Activated T-cell treated with anti-CD3 and anti-CD28 coated beads, Interleukin-2, amount 50 U/mL, for 1 hour (primary cell): ENCODE measurements around the gene VCL.
"Not testable (repeated sequence)": the region's sequence is repeated elsewhere in the genome, so short reads cannot be mapped to it uniquely, and the experiment has no call there.

Experiments
- DNase-seq: peaks from one replicate; pipeline ENCODE4 v3.0.0-alpha.2; 2020

VCL gene

GRCh38 chr10:74113546-74113945 is 115.6 kb downstream of the VCL start:
- no peak for DNase-seq

DNA sequence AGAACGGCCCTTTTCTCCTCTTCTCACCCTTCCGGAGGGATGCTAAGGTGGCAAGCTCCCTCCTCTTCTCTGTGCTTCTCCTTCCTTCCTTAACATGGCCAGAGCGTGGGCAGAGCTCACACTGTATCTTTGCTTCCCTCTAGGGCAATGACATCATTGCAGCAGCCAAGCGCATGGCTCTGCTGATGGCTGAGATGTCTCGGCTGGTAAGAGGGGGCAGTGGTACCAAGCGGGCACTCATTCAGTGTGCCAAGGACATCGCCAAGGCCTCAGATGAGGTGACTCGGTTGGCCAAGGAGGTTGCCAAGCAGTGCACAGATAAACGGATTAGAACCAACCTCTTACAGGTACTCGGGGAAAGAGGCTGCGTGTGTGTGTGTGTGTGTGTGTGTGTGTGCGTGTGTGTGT is 116.1 kb downstream of the VCL start:
- no peak for DNase-seq

DNA sequence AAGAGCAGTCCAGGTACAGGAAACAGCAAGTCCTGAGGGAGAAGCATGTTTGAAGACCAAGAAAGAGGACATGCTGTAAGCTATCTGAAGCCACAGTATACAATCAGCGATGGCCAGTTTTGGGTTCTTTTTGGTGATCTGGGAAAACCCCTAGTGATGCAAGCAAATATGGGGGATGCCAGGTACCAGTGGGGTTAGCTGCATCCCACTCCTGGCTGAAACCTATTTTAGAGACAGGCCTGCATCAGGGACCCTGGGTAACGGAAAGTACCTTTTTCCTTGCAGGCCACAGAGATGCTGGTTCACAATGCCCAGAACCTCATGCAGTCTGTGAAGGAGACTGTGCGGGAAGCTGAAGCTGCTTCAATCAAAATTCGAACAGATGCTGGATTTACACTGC is 119.8 kb downstream of the VCL start:
- DNase-seq: no peak

- no peak for DNase-seq
These were observed 120.9 kb downstream of the VCL start for GRCh38 chr10:74118804-74119203.

DNA sequence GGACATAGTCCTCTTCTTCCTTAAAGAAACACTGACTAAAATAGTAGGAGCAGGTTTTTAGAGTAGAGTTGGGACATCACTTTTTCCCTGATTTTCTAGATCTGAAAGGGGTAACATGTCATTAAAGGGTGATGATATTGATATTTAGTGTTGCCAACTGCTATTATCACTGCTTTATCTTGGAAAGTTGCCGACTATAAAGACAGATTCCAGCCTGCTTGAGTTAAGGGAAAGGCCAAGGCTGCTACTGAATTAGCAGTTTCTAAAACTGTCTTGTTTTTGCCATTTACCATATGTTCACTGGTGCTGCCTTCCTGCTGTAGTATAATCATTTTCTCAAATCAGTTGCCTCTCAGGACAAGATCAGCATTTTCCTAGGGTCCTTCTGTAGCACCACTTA is 123.0 kb downstream of the VCL start:
- no peak for DNase-seq

- DNase-seq: no peak
These were observed 123.5 kb downstream of the VCL start for GRCh38 chr10:74121368-74121767.

GRCh38 chr10:74122060-74122459 is 124.1 kb downstream of the VCL start:
- DNase-seq: no peak

DNA sequence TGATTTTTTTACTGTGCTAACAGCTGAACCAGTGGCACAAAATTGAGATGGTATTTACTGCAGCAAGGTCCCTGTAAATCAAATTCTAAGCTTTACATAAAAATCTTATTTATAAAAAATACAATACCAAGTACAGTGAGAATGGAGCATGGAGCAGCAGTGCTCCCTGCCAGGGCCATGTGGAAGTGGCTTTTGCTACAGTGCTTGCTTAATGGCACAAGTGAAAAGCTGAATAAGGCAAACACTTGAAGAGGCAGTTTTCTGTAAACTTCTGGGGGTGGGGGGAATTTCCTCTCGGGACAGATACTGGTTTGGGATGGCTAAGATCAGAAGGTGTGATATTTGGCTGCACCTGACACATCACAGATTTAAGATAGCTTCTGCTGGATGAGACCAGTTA is 125.2 kb downstream of the VCL start:
- no peak for DNase-seq

- no peak for DNase-seq
These were observed 136.3 kb downstream of the VCL start for GRCh38 chr10:74133923-74134820.

- DNase-seq: no peak
These were observed 137.5 kb downstream of the VCL start for GRCh38 chr10:74135452-74135851.

- DNase-seq: no peak
These were observed 140.1 kb downstream of the VCL start for GRCh38 chr10:74137992-74138391.

- DNase-seq: not testable (repeated sequence)
These were observed 140.7 kb downstream of the VCL start for GRCh38 chr10:74138596-74138995.

GRCh38 chr10:74139981-74140380 is 142.1 kb downstream of the VCL start:
- no peak for DNase-seq

- no peak for DNase-seq
These were observed 142.6 kb downstream of the VCL start for GRCh38 chr10:74140553-74140952.

GRCh38 chr10:74145133-74145532 is 147.2 kb downstream of the VCL start:
- no peak for DNase-seq

GRCh38 chr10:74146980-74147379 is 149.1 kb downstream of the VCL start:
- DNase-seq: not testable (repeated sequence)

GRCh38 chr10:74150204-74150989 is 152.5 kb downstream of the VCL start, which contains the start of gene AP3M1:
AP3M1 (minus strand) TSS chr10:74150828; CDS start chr10:74138379, 12,449 bp downstream.
- DNase-seq: peak; percentile 80

DNA sequence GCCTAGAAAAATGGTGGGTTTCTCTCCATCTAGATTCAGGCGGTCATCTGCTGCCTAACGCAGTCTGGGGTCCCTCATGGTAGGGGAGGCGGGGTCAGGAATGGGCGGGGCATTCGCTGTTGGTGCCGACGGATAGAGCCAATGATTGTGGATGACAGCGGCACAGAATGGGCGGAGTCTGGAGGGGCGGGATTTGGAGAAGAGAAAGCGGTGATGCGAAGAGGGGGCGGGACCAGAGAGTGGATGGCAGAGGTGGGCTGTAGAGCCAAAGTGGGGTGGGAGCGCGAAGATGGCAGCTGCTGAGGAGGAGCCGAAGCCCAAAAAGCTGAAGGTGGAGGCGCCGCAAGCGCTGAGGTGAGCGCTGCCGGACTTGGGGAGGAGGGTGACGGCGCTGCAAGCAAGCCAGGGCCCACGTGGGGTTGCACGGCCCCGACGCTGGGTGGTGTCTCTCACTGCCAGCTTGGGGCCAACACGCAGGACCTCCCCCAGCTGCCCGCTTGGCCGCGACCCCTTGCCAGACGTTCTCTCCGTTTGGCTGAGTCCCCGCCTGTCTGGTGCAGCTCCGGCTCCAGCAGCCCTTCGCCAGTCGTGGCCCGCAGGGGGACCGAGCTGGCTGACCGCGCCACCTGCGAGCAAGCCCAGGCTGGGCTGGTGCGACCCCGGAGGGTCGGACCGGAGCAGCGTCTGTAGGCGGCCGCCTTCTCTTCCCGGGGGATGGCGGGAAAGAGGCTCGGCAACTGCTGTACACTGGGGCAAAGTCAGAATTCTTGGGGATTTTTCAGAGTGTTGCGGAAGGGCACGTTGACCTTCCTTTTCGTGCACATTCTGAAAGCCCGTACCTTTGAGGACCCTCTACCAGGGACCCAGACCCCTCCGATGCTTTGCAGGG is 153.3 kb downstream of the VCL start, which contains the start of gene ADK:
Gene ADK (plus strand): TSS at position 232 of the 889 bp plus-strand sequence. CDS start 58 bp downstream, at position 290.
- DNase-seq: peak; percentile 100

- no peak for DNase-seq
These were observed 154.2 kb downstream of the VCL start for GRCh38 chr10:74151879-74152722.

GRCh38 chr10:74153123-74153522 is 155.2 kb downstream of the VCL start:
- DNase-seq: no peak

GRCh38 chr10:74153676-74154075 is 155.8 kb downstream of the VCL start:
- no peak for DNase-seq

DNA sequence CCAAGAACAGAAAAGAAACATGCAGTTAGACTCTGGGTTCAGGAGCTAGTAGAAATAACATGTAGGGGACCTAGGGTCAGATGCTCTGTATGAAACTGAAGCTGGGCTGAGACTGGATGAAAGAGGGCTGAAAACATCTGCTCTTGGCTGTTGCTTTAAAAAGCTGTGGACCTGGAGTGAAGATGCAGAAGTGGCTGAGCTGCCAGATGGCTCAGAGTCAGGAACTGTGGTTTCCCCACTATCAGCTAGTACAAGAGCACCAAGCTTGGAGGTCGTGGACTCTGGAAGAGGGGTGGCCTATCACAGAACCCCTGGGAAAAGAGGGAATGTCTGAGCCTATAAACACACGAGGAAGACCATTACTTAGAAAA is 159.0 kb downstream of the VCL start:
- DNase-seq: no peak
